Stomach (tissue), 9 donors: ENCODE measurements around the gene TBC1D4. TPM values are rescaled to one million over a fixed set of nuclear protein-coding genes. Genes with fewer than 3 reads are reported as not detected.

Experiments used
- DNase-seq, 2 donors: peaks; one replicate each; pipeline versions ENCODE4 v3.0.0 to v3.0.0-alpha.2; 2013 to 2019
- H3K27ac ChIP-seq, 5 donors: fragments of 200-600 bp in 4 of 5; sonication (generic) in 4 of 5; one replicate each; pipeline ENCODE4 v1.5.1; 2013 to 2019; ENCODE audit warnings: mild to moderate bottlenecking in 1 of 5, moderate library complexity in 1 of 5
- H3K27me3 ChIP-seq, 3 donors: fragments of 200-600 bp; sonication (generic); one replicate each; pipeline ENCODE4 v1.5.1; 2017 to 2019; ENCODE audit warnings: mixed run types in 1 of 3
- H3K36me3 ChIP-seq, 4 donors: fragments of 200-600 bp; sonication (generic); 1 replicate in 3 of 4; 2 replicates in 1 of 4; pipeline ENCODE4 v1.5.1; 2016 to 2019
- H3K4me1 ChIP-seq, 4 donors: fragments of 200-600 bp; sonication (generic); one replicate each; pipeline ENCODE4 v1.5.1; 2016 to 2019
- H3K4me3 ChIP-seq, 4 donors: fragments of 200-600 bp; sonication (generic) in 3 of 4; one replicate each; pipeline ENCODE4 v1.5.1; 2016 to 2019; ENCODE audit warnings: mild to moderate bottlenecking in 1 of 4
- H3K9me3 ChIP-seq, 4 donors: fragments of 200-600 bp; sonication (generic); one replicate each; pipeline ENCODE4 v1.5.1; 2016 to 2019
- EP300 ChIP-seq: sonication (generic); formaldehyde crosslinking; IDR thresholded peaks from one replicate; pipeline ENCODE4 v1.6.1; 2017; ENCODE audit warnings: antibody characterized with exemption
- POLR2A ChIP-seq, 4 donors: fragments of 450-650 bp; IDR thresholded peaks; one replicate each; pipeline ENCODE4 v1.6.1; 2016; ENCODE audit warnings: antibody characterized with exemption in 4 of 4, control low read depth in 2 of 4, mild to moderate bottlenecking in 1 of 4, moderate library complexity in 1 of 4
- POLR2AphosphoS5 ChIP-seq, 3 donors: sonication (generic); formaldehyde crosslinking; IDR thresholded peaks; one replicate each; pipeline ENCODE4 v1.6.1; 2016; ENCODE audit warnings: antibody characterized with exemption in 3 of 3
- WGBS, 5 donors: extraction: QIAGEN DNeasy Blood & Tissue Kit in 3 of 5; methylation state at CpG; one replicate each; pipeline versions ENCODE4 v1.1.5 to v1.1.7; 2013 to 2018; 5-methylcytosine and 5-hydroxymethylcytosine counted together
- intact Hi-C: fragments of 100-400 bp; cut with DNase I; formaldehyde crosslinking; loops from one replicate; pipeline ENCODE4 v1.15.1; 2023; ENCODE audit warnings: low total_unique reads
- polyA plus RNA-seq, 3 donors: library from polyadenylated mRNA; stranded (reverse); fragments of 200-250 nt; gene quantifications; one replicate each; pipeline ENCODE4 v1.2.3, GENCODE V29; 2013
- total RNA-seq, 5 donors: library from RNA; depleted of rRNA; stranded (reverse); fragments of >200 nt; gene quantifications; one replicate each; pipeline versions ENCODE4 v1.1.0 to v1.2.3, GENCODE V29; 2014 to 2016
- TF ChIP-seq, protein P1 (sequence below), 7 experiments: fragments of 450-650 bp in 4 of 7; fragments of 200-600 bp in 3 of 7; sonication (generic) in 3 of 7; IDR thresholded peaks; one replicate each; pipeline ENCODE4 v1.5.1; 2016 to 2019; ENCODE audit warnings: antibody characterized with exemption in 7 of 7, control low read depth in 2 of 7, mild to moderate bottlenecking in 1 of 7
- donor health status: healthy with polysubstance abuse.
- donor health status: Bipolar disorder and iron deficiency.
- donor health status: healthy.

The TBC1D4 gene
- total and polyA plus RNA-seq, 8 donors, result 4.9 to 47.8 (median 27.3) TPM

- H3K27me3 ChIP-seq, result no peaks in the 10 kb centered on the region
- DNase-seq, result no peak
- peaks cover 21 to 54% (median 37%) of the 10 kb centered on the region in 4 donors for H3K4me1 ChIP-seq
- H3K36me3 ChIP-seq, result no peaks in the 10 kb centered on the region
- WGBS, 5 donors, result 24 to 48% (median 32%) methylated on average over 2 of the region's 2 CpGs
- H3K9me3 ChIP-seq, result no peaks in the 10 kb centered on the region
- H3K4me3 ChIP-seq, result no peak overlapping the region
- TF ChIP-seq, protein P1, sequence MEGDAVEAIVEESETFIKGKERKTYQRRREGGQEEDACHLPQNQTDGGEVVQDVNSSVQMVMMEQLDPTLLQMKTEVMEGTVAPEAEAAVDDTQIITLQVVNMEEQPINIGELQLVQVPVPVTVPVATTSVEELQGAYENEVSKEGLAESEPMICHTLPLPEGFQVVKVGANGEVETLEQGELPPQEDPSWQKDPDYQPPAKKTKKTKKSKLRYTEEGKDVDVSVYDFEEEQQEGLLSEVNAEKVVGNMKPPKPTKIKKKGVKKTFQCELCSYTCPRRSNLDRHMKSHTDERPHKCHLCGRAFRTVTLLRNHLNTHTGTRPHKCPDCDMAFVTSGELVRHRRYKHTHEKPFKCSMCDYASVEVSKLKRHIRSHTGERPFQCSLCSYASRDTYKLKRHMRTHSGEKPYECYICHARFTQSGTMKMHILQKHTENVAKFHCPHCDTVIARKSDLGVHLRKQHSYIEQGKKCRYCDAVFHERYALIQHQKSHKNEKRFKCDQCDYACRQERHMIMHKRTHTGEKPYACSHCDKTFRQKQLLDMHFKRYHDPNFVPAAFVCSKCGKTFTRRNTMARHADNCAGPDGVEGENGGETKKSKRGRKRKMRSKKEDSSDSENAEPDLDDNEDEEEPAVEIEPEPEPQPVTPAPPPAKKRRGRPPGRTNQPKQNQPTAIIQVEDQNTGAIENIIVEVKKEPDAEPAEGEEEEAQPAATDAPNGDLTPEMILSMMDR (IDR thresholded peaks at IDR 0.05), result no peak
- TF ChIP-seq POLR2AphosphoS5 (IDR thresholded peaks at IDR 0.05) (no peak), POLR2A (IDR thresholded peaks at IDR 0.05) (no peak), EP300 (no peak)
- peak overlapping the region; percentile 4 to 68 (median 50) for H3K27ac ChIP-seq
- intact Hi-C loops, result no loop called here
Observed at GRCh38 chr13:75418997-75419396, 63.0 kb downstream of the TBC1D4 start.

GRCh38 chr13:75418186-75418843 lies 63.7 kb downstream of the TBC1D4 start:
- intact Hi-C loops, result no loop called here
- TF ChIP-seq, protein P1 (IDR thresholded peaks at IDR 0.05), result no peak
- TF ChIP-seq POLR2A (IDR thresholded peaks at IDR 0.05) (no peak), POLR2AphosphoS5 (IDR thresholded peaks at IDR 0.05) (no peak), EP300 (no peak)
- Histone ChIP-seq H3K9me3 (no peaks in the 10 kb centered on the region), H3K4me3 (no peak overlapping the region), H3K36me3 (no peaks in the 10 kb centered on the region), H3K27me3 (no peaks in the 10 kb centered on the region), H3K27ac (peak overlapping the region in 3 of 5 donors; percentile 13 to 61 (median 50)), H3K4me1 (peaks cover 21 to 57% (median 37%) of the 10 kb centered on the region in 4 donors)
- DNase-seq, result no peak
- WGBS, 5 donors, result 51 to 86% (median 56%) methylated on average over 3 of the region's 3 CpGs

- DNase-seq, result no peak
- peak overlapping the region; percentile 13 to 64 (median 27) for H3K27ac ChIP-seq
Observed at GRCh38 chr13:75417656-75418055, 64.3 kb downstream of the TBC1D4 start.

GRCh38 chr13:75417012-75417384 lies 65.0 kb downstream of the TBC1D4 start:
- Histone ChIP-seq H3K36me3 (no peaks in the 10 kb centered on the region), H3K9me3 (no peaks in the 10 kb centered on the region), H3K27me3 (no peaks in the 10 kb centered on the region), H3K27ac (peak overlapping the region; percentile 13 to 61 (median 27)), H3K4me3 (no peak overlapping the region), H3K4me1 (peaks cover 21 to 57% (median 37%) of the 10 kb centered on the region in 4 donors)
- intact Hi-C loops, result no loop called here
- WGBS, 5 donors, result 68 to 76% (median 71%) methylated on average over 6 of the region's 6 CpGs
- DNase-seq, result no peak
- TF ChIP-seq, protein P1 (IDR thresholded peaks at IDR 0.05), result no peak
- no peak for TF ChIP-seq EP300
- no peak for TF ChIP-seq POLR2AphosphoS5 (IDR thresholded peaks at IDR 0.05)
- no peak for TF ChIP-seq POLR2A (IDR thresholded peaks at IDR 0.05)

More at GRCh38 chr13:75417656-75418055, 64.3 kb downstream of the TBC1D4 start:
- Histone ChIP-seq H3K4me3 (no peak overlapping the region), H3K4me1 (peaks cover 21 to 57% (median 37%) of the 10 kb centered on the region in 4 donors), H3K36me3 (no peaks in the 10 kb centered on the region), H3K27me3 (no peaks in the 10 kb centered on the region), H3K9me3 (no peaks in the 10 kb centered on the region)
- TF ChIP-seq EP300 (no peak), POLR2AphosphoS5 (IDR thresholded peaks at IDR 0.05) (no peak), POLR2A (IDR thresholded peaks at IDR 0.05) (no peak)
- TF ChIP-seq, protein P1 (IDR thresholded peaks at IDR 0.05), result no peak
- intact Hi-C loops, result no loop called here
- 24 to 50% (median 26%) methylated on average over 2 of the region's 2 CpGs for WGBS, 5 donors
